ENCODE data around the gene IGSF9B. TPM values are rescaled to one million over a fixed set of nuclear protein-coding genes. Genes with fewer than 3 reads are reported as not detected.

Gene IGSF9B
- polyA plus RNA-seq, 4 donors, result 4.2 to 6.4 (median 6.3) TPM

GRCh38 chr11:133924661-133925060 is 32.1 kb downstream of the IGSF9B start:
- DNase-seq (ENCODE audit: low read depth in 4 of 4, low spot score in 3 of 4), result no peak

GRCh38 chr11:133922078-133922870 is 34.5 kb downstream of the IGSF9B start:
- DNase-seq (ENCODE audit: low read depth in 4 of 4, low spot score in 3 of 4), result no peak

- no peak for DNase-seq (ENCODE audit: low read depth in 4 of 4, low spot score in 3 of 4)
Observed at GRCh38 chr11:133921513-133921912, 35.3 kb downstream of the IGSF9B start.

- DNase-seq (ENCODE audit: low read depth in 4 of 4, low spot score in 3 of 4), result no peak
Observed at GRCh38 chr11:133921026-133921425, 35.7 kb downstream of the IGSF9B start.

- DNase-seq (ENCODE audit: low read depth in 4 of 4, low spot score in 3 of 4), result no peak
Observed at GRCh38 chr11:133920109-133920990, 36.4 kb downstream of the IGSF9B start.

GRCh38 chr11:133919330-133920108 is 37.2 kb downstream of the IGSF9B start:
- DNase-seq (ENCODE audit: low read depth in 4 of 4, low spot score in 3 of 4), result no peak

GRCh38 chr11:133918608-133919260 is 38.0 kb downstream of the IGSF9B start:
- no peak for DNase-seq (ENCODE audit: low read depth in 4 of 4, low spot score in 3 of 4)

- no peak for DNase-seq (ENCODE audit: low read depth in 4 of 4, low spot score in 3 of 4)
Observed at GRCh38 chr11:133917921-133918607, 38.7 kb downstream of the IGSF9B start.

- DNase-seq (ENCODE audit: low read depth in 4 of 4, low spot score in 3 of 4), result no peak
Observed at GRCh38 chr11:133916784-133917440, 39.9 kb downstream of the IGSF9B start.

GRCh38 chr11:133913761-133914160 is 43.0 kb downstream of the IGSF9B start:
- DNase-seq (ENCODE audit: low read depth in 4 of 4, low spot score in 3 of 4), result no peak

- no peak for DNase-seq (ENCODE audit: low read depth in 4 of 4, low spot score in 3 of 4)
Observed at GRCh38 chr11:133911171-133911570, 45.6 kb downstream of the IGSF9B start.

- no peak for DNase-seq (ENCODE audit: low read depth in 4 of 4, low spot score in 3 of 4)
Observed at GRCh38 chr11:133910101-133910500, 46.7 kb downstream of the IGSF9B start.

GRCh38 chr11:133908827-133909226 is 47.9 kb downstream of the IGSF9B start:
- DNase-seq (ENCODE audit: low read depth in 4 of 4, low spot score in 3 of 4), result no peak

- DNase-seq (ENCODE audit: low read depth in 4 of 4, low spot score in 3 of 4), result no peak
Observed at GRCh38 chr11:133907841-133908241, 48.9 kb downstream of the IGSF9B start.

- no peak for DNase-seq (ENCODE audit: low read depth in 4 of 4, low spot score in 3 of 4)
Observed at GRCh38 chr11:133907216-133907615, 49.6 kb downstream of the IGSF9B start.

- no peak for DNase-seq (ENCODE audit: low read depth in 4 of 4, low spot score in 3 of 4)
Observed at GRCh38 chr11:133906746-133907145, 50.0 kb downstream of the IGSF9B start.

GRCh38 chr11:133906241-133906640 is 50.5 kb downstream of the IGSF9B start:
- DNase-seq (ENCODE audit: low read depth in 4 of 4, low spot score in 3 of 4), result no peak

GRCh38 chr11:133905677-133906156 is 51.1 kb downstream of the IGSF9B start:
- no peak for DNase-seq (ENCODE audit: low read depth in 4 of 4, low spot score in 3 of 4)
